IMR-90 (cell line): ENCODE measurements around the gene ZMAT2. TPM values are rescaled to one million over a fixed set of nuclear protein-coding genes. Genes with fewer than 3 reads are reported as not detected.

ENCODE experiments used
- ATAC-seq: fragments of 200-7000 bp; cut with Tn5 transposase; 2 replicates; pipeline ENCODE4 v1.9.1; 2020; ENCODE audit warnings: low read depth, mild to moderate bottlenecking, moderate library complexity
- BruUV-seq: library from RNA; stranded (reverse); fragments of 400-500 nt; replicated peaks from 2 replicates; lab custom pipeline; 2021; lab: Mats Ljungman, UMichigan
- CTCF ChIA-PET: fragments of 300-600 bp; formaldehyde crosslinking; extraction: SDS; loops from one replicate; lab custom pipeline; 2021; ENCODE audit warnings: antibody characterized with exemption; lab: Yijun Ruan, JAX
- POLR2A ChIA-PET: fragments of 300-600 bp; sonication (Branson Sonifier 250); formaldehyde crosslinking; loops from one replicate; lab custom pipeline; 2022; ENCODE audit warnings: antibody characterized with exemption; ENCODE audit not compliant: unreplicated experiment; lab: Charles Lee
- DNase-seq: peaks from one replicate; pipeline ENCODE4 v3.0.0; 2013
- H2AFZ ChIP-seq: replicated peaks from 2 replicates; pipeline ENCODE3; 2013; ENCODE audit warnings: low read length, mild to moderate bottlenecking; ENCODE audit not compliant: poor library complexity
- H2AK5ac ChIP-seq: 2 replicates; pipeline ENCODE4 v1.6.1; 2013; ENCODE audit warnings: low read depth, low read length, inconsistent platforms
- H2AK9ac ChIP-seq: replicated peaks from 2 replicates; pipeline ENCODE3; 2013; ENCODE audit warnings: mild to moderate bottlenecking, low read depth, low read length, moderate library complexity; ENCODE audit not compliant: poor library complexity
- H2BK120ac ChIP-seq: 2 replicates; pipeline ENCODE4 v1.6.1; 2013; ENCODE audit warnings: low read depth, low read length, inconsistent platforms
- H2BK15ac ChIP-seq: 3 replicates; pipeline ENCODE4 v1.6.1; 2013; ENCODE audit warnings: low read depth, low read length, inconsistent platforms
- H2BK20ac ChIP-seq: 2 replicates; pipeline ENCODE4 v1.6.1; 2013; ENCODE audit warnings: low read depth, mild to moderate bottlenecking, inconsistent platforms, low read length, moderate library complexity
- H2BK5ac ChIP-seq: 2 replicates; pipeline ENCODE4 v1.6.1; 2013; ENCODE audit warnings: mild to moderate bottlenecking, low read depth, low read length, inconsistent platforms; ENCODE audit not compliant: poor library complexity, severe bottlenecking
- H3K14ac ChIP-seq: replicated peaks from 2 replicates; pipeline ENCODE4 v1.6.1; 2013; ENCODE audit warnings: low read depth, low read length, inconsistent platforms
- H3K18ac ChIP-seq: 2 replicates; pipeline ENCODE4 v1.6.1; 2013; ENCODE audit warnings: low read depth, low read length, control low read depth
- H3K23ac ChIP-seq: 2 replicates; pipeline ENCODE4 v1.6.1; 2013; ENCODE audit warnings: low read depth, low read length, inconsistent platforms
- H3K27ac ChIP-seq: 2 replicates; pipeline ENCODE4 v1.5.1; 2013; ENCODE audit warnings: mild to moderate bottlenecking, control low read depth, low read length; ENCODE audit not compliant: insufficient read depth
- H3K27me3 ChIP-seq: 2 replicates; pipeline ENCODE4 v1.6.1; 2013; ENCODE audit warnings: low read length; ENCODE audit not compliant: control insufficient read depth, insufficient read depth
- H3K36me3 ChIP-seq: 2 replicates; pipeline ENCODE4 v1.6.1; 2013; ENCODE audit warnings: low read length, mixed read lengths; ENCODE audit not compliant: control insufficient read depth, insufficient read depth
- H3K4ac ChIP-seq: 2 replicates; pipeline ENCODE4 v1.6.1; 2013; ENCODE audit warnings: low read depth, low read length, inconsistent platforms
- H3K4me1 ChIP-seq: 2 replicates; pipeline ENCODE4 v1.6.1; 2013; ENCODE audit warnings: low read length, mixed read lengths; ENCODE audit not compliant: control insufficient read depth, insufficient read depth
- H3K4me2 ChIP-seq: 2 replicates; pipeline ENCODE4 v1.6.1; 2013; ENCODE audit warnings: low read depth, mild to moderate bottlenecking, control low read depth, low read length, moderate library complexity
- H3K4me3 ChIP-seq: 2 replicates; pipeline ENCODE4 v1.5.1; 2013; ENCODE audit warnings: low read depth, mild to moderate bottlenecking, control low read depth, low read length, moderate library complexity; ENCODE audit not compliant: insufficient read depth
- H3K56ac ChIP-seq: 2 replicates; pipeline ENCODE4 v1.6.1; 2013; ENCODE audit warnings: low read length, inconsistent platforms; ENCODE audit not compliant: insufficient read depth; ENCODE audit errors: extremely low read depth
- H3K79me1 ChIP-seq, 2 experiments: 2 replicates each; pipeline ENCODE4 v1.6.1; 2013; ENCODE audit warnings: low read length in 2 of 2, inconsistent platforms in 1 of 2, low read depth in 1 of 2
- H3K9ac ChIP-seq: 2 replicates; pipeline ENCODE4 v1.6.1; 2013; ENCODE audit warnings: low read depth, low read length, control low read depth
- H3K9me1 ChIP-seq: 2 replicates; pipeline ENCODE4 v1.6.1; 2013; ENCODE audit warnings: low read length, inconsistent platforms; ENCODE audit not compliant: insufficient read depth
- H3K9me3 ChIP-seq: 2 replicates; pipeline ENCODE4 v1.6.1; 2013; ENCODE audit warnings: low read length; ENCODE audit not compliant: control insufficient read depth, insufficient read depth
- H4K20me1 ChIP-seq: 2 replicates; pipeline ENCODE4 v1.6.1; 2013; ENCODE audit warnings: low read length, inconsistent platforms; ENCODE audit not compliant: insufficient read depth
- H4K5ac ChIP-seq: 2 replicates; pipeline ENCODE4 v1.6.1; 2013; ENCODE audit warnings: mild to moderate bottlenecking, low read depth, low read length, control low read depth
- H4K8ac ChIP-seq, 2 experiments: 2 replicates each; pipeline ENCODE4 v1.6.1; 2013; ENCODE audit warnings: low read depth in 2 of 2, low read length in 2 of 2, control low read depth in 1 of 2, inconsistent platforms in 1 of 2
- H4K91ac ChIP-seq: 2 replicates; pipeline ENCODE4 v1.6.1; 2013; ENCODE audit warnings: low read depth, low read length, inconsistent platforms; ENCODE audit not compliant: insufficient read depth
- BHLHE40 ChIP-seq: fragments of 150-350 bp; IDR thresholded peaks from 2 replicates; pipeline ENCODE4 v1.6.1; 2016; ENCODE audit warnings: mild to moderate bottlenecking, low read depth, low read length
- CHD1 ChIP-seq: IDR thresholded peaks from 2 replicates; pipeline ENCODE4 v1.6.1; 2012; ENCODE audit warnings: low read depth, low read length, improper control_type of control experiment
- FOS ChIP-seq: fragments of 150-350 bp; IDR thresholded peaks from 2 replicates; pipeline ENCODE4 v1.6.1; 2016; ENCODE audit warnings: low read depth, low read length
- MAZ ChIP-seq: IDR thresholded peaks from 2 replicates; pipeline ENCODE4 v1.6.1; 2012; ENCODE audit warnings: low read depth, mild to moderate bottlenecking, low read length, improper control_type of control experiment, moderate library complexity, borderline replicate concordance
- MXI1 ChIP-seq: IDR thresholded peaks from 2 replicates; pipeline ENCODE4 v1.6.1; 2012; ENCODE audit warnings: low read depth, mild to moderate bottlenecking, low read length, moderate library complexity, borderline replicate concordance
- NFE2L2 ChIP-seq: fragments of 150-350 bp; IDR thresholded peaks from 2 replicates; pipeline ENCODE4 v1.6.1; 2016; ENCODE audit warnings: low read depth, mild to moderate bottlenecking, low read length
- POLR2A ChIP-seq: IDR thresholded peaks from 2 replicates; pipeline ENCODE4 v1.6.1; 2012; ENCODE audit warnings: mild to moderate bottlenecking, low read depth, low read length
- RAD21 ChIP-seq: IDR thresholded peaks from 2 replicates; pipeline ENCODE4 v1.6.1; 2012; ENCODE audit warnings: low read length, improper control_type of control experiment
- RCOR1 ChIP-seq: IDR thresholded peaks from 2 replicates; pipeline ENCODE4 v1.6.1; 2012; ENCODE audit warnings: mild to moderate bottlenecking, low read length, improper control_type of control experiment; ENCODE audit not compliant: insufficient replicate concordance
- RFX5 ChIP-seq: IDR thresholded peaks from 2 replicates; pipeline ENCODE4 v1.8.0; 2012; ENCODE audit warnings: low read depth, mild to moderate bottlenecking, low read length, moderate library complexity
- SMC3 ChIP-seq: fragments of 150-350 bp; IDR thresholded peaks from 2 replicates; pipeline ENCODE4 v1.6.1; 2016; ENCODE audit warnings: low read depth, mild to moderate bottlenecking, antibody characterized with exemption, low read length, moderate library complexity
- WGBS, 2 experiments: methylation state at CpG; one replicate each; pipeline versions ENCODE4 v1.1.5 to v1.1.7; 2013; ENCODE audit warnings: missing lambda C conversion rate in 2 of 2; ENCODE audit not compliant: insufficient read length in 1 of 2; ENCODE audit errors: extremely low coverage in 2 of 2; 5-methylcytosine and 5-hydroxymethylcytosine counted together
- dilution Hi-C: fragments of 300-500 bp; cut with HindIII; formaldehyde crosslinking; loops from one replicate; pipeline ENCODE4 v1.14.3; 2018; ENCODE audit warnings: low sequenced_read_pairs; ENCODE audit not compliant: unreplicated experiment
- in situ Hi-C: fragments of 300-500 bp; cut with MboI; formaldehyde crosslinking; loops from 3 replicates; pipeline ENCODE4 v1.14.3; 2019; ENCODE audit warnings: low sequenced_read_pairs, inconsistent platforms, mixed read lengths
- intact Hi-C: fragments of 100-400 bp; cut with micrococcal nuclease; formaldehyde crosslinking; loops from 2 replicates; pipeline ENCODE4 v1.10.0; 2022
- polyA plus RNA-seq, 3 experiments: library from polyadenylated mRNA; depleted of rRNA; stranded (reverse); fragments of >200 nt; gene quantifications; 2 replicates each; pipeline ENCODE4 v1.2.3, GENCODE V29; 2012; ENCODE audit warnings: low replicate concordance in 1 of 3
- total RNA-seq: library from RNA; depleted of rRNA; stranded (reverse); fragments of >200 nt; gene quantifications from 2 replicates; pipeline ENCODE4 v1.2.3, GENCODE V29; 2012
- TF ChIP-seq, protein P1 (sequence below): fragments of 150-350 bp; IDR thresholded peaks from 2 replicates; pipeline ENCODE4 v1.6.1; 2016; ENCODE audit warnings: low read depth, mild to moderate bottlenecking, low read length, moderate library complexity, borderline replicate concordance
- TF ChIP-seq, protein P2 (sequence below): conservative IDR thresholded peaks from 2 replicates; pipeline ENCODE4 v1.5.1; 2012; ENCODE audit warnings: mild to moderate bottlenecking, low read depth, low read length, improper control_type of control experiment
- TF ChIP-seq, protein P3 (sequence below): fragments of 150-350 bp; IDR thresholded peaks from 2 replicates; pipeline ENCODE4 v1.6.1; 2017; ENCODE audit warnings: mild to moderate bottlenecking, antibody characterized with exemption, low read length, low read depth

The ZMAT2 gene
- total and polyA plus RNA-seq, 2 of the 4 experiments (the other 2 are of a cell fraction), result 16.3 to 41.2 TPM

DNA sequence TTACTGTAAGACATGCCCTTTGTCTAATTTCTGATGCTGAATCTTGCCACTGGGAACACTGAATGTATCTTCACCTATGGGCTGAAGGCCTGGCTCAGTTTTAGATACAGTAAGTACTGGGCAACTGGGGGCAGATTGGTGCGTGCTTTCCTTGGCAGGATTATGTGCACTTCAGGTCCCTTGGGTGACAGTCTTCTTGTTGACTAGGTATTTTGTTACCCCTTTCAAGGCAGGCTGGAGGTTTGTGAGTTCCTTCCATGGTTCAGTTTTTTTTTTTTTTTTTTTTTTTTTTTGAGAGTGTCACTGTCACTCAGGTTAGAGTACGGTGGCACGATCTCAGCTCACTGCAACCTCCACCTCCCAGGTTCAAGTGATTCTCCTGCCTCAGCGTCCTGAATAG lies 7.6 kb downstream of the ZMAT2 start:
- H3K4me3 ChIP-seq, result no peak overlapping the region
- H2BK5ac ChIP-seq, result no peak overlapping the region
- H3K79me1 ChIP-seq, result peaks cover 4 to 6% of the 10 kb centered on the region in 2 experiments; a peak in 1 of 4 replicates
- no peak for ATAC-seq
- POLR2A ChIA-PET, result no interaction called here
- CTCF ChIA-PET, result no interaction called here
- DNase-seq, result no peak
- no peak overlapping the region for H2BK15ac ChIP-seq
- H2BK20ac ChIP-seq, result no peak overlapping the region
- no TSS peak for BruUV-seq
- no peak overlapping the region for H3K14ac ChIP-seq
- H2AK5ac ChIP-seq, result no peak overlapping the region
- peaks cover 17% of the 10 kb centered on the region for H3K36me3 ChIP-seq
- no peak overlapping the region for H2AK9ac ChIP-seq
- in situ Hi-C loops, result no loop called here
- no peak overlapping the region for H3K18ac ChIP-seq
- intact Hi-C loops, result no loop called here
- H3K23ac ChIP-seq, result no peak overlapping the region
- H4K5ac ChIP-seq, result no peak overlapping the region
- no peaks in the 10 kb centered on the region for H3K9me1 ChIP-seq
- no peaks in the 10 kb centered on the region for H3K4me1 ChIP-seq
- dilution Hi-C loops, result no loop called here
- no peak overlapping the region for H2BK120ac ChIP-seq
- no peak overlapping the region for H4K8ac ChIP-seq
- TF ChIP-seq SMC3, result no peak
- no peak for TF ChIP-seq POLR2A
- no peak for TF ChIP-seq FOS
- TF ChIP-seq RAD21, result no peak
- no peak for TF ChIP-seq MXI1
- TF ChIP-seq CHD1, result no peak
- TF ChIP-seq NFE2L2, result no peak
- TF ChIP-seq, protein P1, sequence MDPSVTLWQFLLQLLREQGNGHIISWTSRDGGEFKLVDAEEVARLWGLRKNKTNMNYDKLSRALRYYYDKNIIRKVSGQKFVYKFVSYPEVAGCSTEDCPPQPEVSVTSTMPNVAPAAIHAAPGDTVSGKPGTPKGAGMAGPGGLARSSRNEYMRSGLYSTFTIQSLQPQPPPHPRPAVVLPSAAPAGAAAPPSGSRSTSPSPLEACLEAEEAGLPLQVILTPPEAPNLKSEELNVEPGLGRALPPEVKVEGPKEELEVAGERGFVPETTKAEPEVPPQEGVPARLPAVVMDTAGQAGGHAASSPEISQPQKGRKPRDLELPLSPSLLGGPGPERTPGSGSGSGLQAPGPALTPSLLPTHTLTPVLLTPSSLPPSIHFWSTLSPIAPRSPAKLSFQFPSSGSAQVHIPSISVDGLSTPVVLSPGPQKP, result no peak
- no peak for TF ChIP-seq BHLHE40
- TF ChIP-seq, protein P2, sequence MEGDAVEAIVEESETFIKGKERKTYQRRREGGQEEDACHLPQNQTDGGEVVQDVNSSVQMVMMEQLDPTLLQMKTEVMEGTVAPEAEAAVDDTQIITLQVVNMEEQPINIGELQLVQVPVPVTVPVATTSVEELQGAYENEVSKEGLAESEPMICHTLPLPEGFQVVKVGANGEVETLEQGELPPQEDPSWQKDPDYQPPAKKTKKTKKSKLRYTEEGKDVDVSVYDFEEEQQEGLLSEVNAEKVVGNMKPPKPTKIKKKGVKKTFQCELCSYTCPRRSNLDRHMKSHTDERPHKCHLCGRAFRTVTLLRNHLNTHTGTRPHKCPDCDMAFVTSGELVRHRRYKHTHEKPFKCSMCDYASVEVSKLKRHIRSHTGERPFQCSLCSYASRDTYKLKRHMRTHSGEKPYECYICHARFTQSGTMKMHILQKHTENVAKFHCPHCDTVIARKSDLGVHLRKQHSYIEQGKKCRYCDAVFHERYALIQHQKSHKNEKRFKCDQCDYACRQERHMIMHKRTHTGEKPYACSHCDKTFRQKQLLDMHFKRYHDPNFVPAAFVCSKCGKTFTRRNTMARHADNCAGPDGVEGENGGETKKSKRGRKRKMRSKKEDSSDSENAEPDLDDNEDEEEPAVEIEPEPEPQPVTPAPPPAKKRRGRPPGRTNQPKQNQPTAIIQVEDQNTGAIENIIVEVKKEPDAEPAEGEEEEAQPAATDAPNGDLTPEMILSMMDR, result no peak
- no peak for TF ChIP-seq RFX5
- no peak for TF ChIP-seq RCOR1
- TF ChIP-seq, protein P3, sequence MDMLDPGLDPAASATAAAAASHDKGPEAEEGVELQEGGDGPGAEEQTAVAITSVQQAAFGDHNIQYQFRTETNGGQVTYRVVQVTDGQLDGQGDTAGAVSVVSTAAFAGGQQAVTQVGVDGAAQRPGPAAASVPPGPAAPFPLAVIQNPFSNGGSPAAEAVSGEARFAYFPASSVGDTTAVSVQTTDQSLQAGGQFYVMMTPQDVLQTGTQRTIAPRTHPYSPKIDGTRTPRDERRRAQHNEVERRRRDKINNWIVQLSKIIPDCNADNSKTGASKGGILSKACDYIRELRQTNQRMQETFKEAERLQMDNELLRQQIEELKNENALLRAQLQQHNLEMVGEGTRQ, result no peak
- no peak for TF ChIP-seq MAZ
- no peaks in the 10 kb centered on the region for H3K9me3 ChIP-seq
- 0 out of 2 replicates have a peak, but pooled peaks cover 5% of the 10 kb centered on the region for H4K20me1 ChIP-seq
- no peaks in the 10 kb centered on the region for H3K27me3 ChIP-seq
- H3K4me2 ChIP-seq, result no peak overlapping the region
- no peak overlapping the region for H2AFZ ChIP-seq
- H3K27ac ChIP-seq, result no peak overlapping the region
- H3K56ac ChIP-seq, result no peak overlapping the region
- H4K91ac ChIP-seq, result no peak overlapping the region
- no peak overlapping the region for H3K9ac ChIP-seq
- no CpG with 5 or more reads among the region's 4 CpGs for WGBS, 2 experiments
- no peak overlapping the region for H3K4ac ChIP-seq
